HCT116 (cell line): ENCODE data around the gene SLC22A23. TPM values are rescaled to one million over a fixed set of nuclear protein-coding genes. Genes with fewer than 3 reads are reported as not detected.

Experiments used
- ATAC-seq: fragments of 200-7000 bp; cut with Tn5 transposase; 2 replicates; pipeline ENCODE4 v1.9.1; 2020; ENCODE audit warnings: mild to moderate bottlenecking, moderate library complexity
- BruUV-seq: library from RNA; stranded (reverse); fragments of 400-500 nt; replicated peaks from 2 replicates; lab custom pipeline; 2021; lab: Mats Ljungman, UMichigan
- CTCF ChIA-PET: fragments of 300-600 bp; sonication (Branson Sonifier 250); formaldehyde crosslinking; loops from one replicate; lab custom pipeline; 2021; ENCODE audit warnings: antibody characterized with exemption; lab: Charles Lee
- POLR2A ChIA-PET: fragments of 300-600, 350-600 bp; sonication (Branson Sonifier 250); formaldehyde crosslinking; loops from one replicate; lab custom pipeline; 2021; ENCODE audit warnings: antibody characterized with exemption; lab: Charles Lee
- RAD21 ChIA-PET, 2 experiments: fragments of 300-600 bp; sonication (Branson Sonifier 250); formaldehyde crosslinking; loops; one replicate each; lab custom pipeline; 2023; ENCODE audit warnings: low total read pairs in 2 of 2; ENCODE audit not compliant: uncharacterized antibody in 2 of 2, unreplicated experiment in 2 of 2, low non-redundant PET in 1 of 2; lab: Charles Lee
- DNase-seq: peaks from one replicate; pipeline ENCODE4 v3.0.0-alpha.2; 2010; ENCODE audit warnings: low read depth, low spot score
- H2AFZ ChIP-seq: fragments of 200-600 bp; shearing (Covaris generic), sonication (generic); 2 replicates; pipeline ENCODE4 v1.6.1; 2017; ENCODE audit warnings: low read depth, mixed run types, mixed read lengths, antibody characterized with exemption, low read length; ENCODE audit not compliant: poor library complexity, severe bottlenecking
- H3K27ac ChIP-seq: 2 replicates; pipeline ENCODE4 v1.5.1; 2012; ENCODE audit warnings: low read depth, low read length
- H3K27me3 ChIP-seq: fragments of 200-600 bp; sonication (generic); 2 replicates; pipeline ENCODE4 v1.6.1; 2016; ENCODE audit warnings: mixed run types, low read length, mixed read lengths; ENCODE audit not compliant: insufficient read depth
- H3K36me3 ChIP-seq, 2 experiments: fragments of 200-500 bp in 1 of 2; fragments of 200-600 bp in 1 of 2; sonication (Bioruptor generic) in 1 of 2; sonication (generic) in 1 of 2; 2 replicates each; pipeline versions ENCODE4 v1.5.1 to v1.6.1; 2014 to 2016; ENCODE audit warnings: low read length in 2 of 2, inconsistent platforms in 1 of 2, mixed read lengths in 1 of 2, mixed run types in 1 of 2; ENCODE audit not compliant: insufficient read depth in 2 of 2, control insufficient read depth in 1 of 2
- H3K4me1 ChIP-seq, 2 experiments: fragments of 200-600 bp in 1 of 2; sonication (generic) in 1 of 2; 2 replicates each; pipeline versions ENCODE4 v1.5.1 to v1.6.1; 2012 to 2017; ENCODE audit warnings: low read length in 2 of 2, inconsistent platforms in 1 of 2, mild to moderate bottlenecking in 1 of 2, mixed read lengths in 1 of 2, mixed run types in 1 of 2, moderate library complexity in 1 of 2; ENCODE audit not compliant: insufficient read depth in 2 of 2, control insufficient read depth in 1 of 2
- H3K4me2 ChIP-seq: fragments of 200-600 bp; sonication (generic); 2 replicates; pipeline ENCODE4 v1.6.1; 2017; ENCODE audit warnings: mixed run types, low read length, mixed read lengths
- H3K4me3 ChIP-seq, 2 experiments: fragments of 200-600 bp in 1 of 2; sonication (generic) in 1 of 2; replicated peaks in 1 of 2; 2 replicates each; pipeline ENCODE4 v1.5.1; 2011 to 2016; ENCODE audit warnings: low read length in 2 of 2, control low read depth in 1 of 2, low read depth in 1 of 2, mild to moderate bottlenecking in 1 of 2, mixed read lengths in 1 of 2, mixed run types in 1 of 2
- H3K79me2 ChIP-seq: fragments of 200-600 bp; sonication (generic); 2 replicates; pipeline ENCODE4 v1.6.1; 2017; ENCODE audit warnings: mild to moderate bottlenecking, mixed run types, low read length, moderate library complexity, mixed read lengths; ENCODE audit not compliant: insufficient read depth
- H3K9ac ChIP-seq: fragments of 200-600 bp; sonication (generic); 2 replicates; pipeline ENCODE4 v1.6.1; 2016; ENCODE audit warnings: low read length, mixed read lengths
- H3K9me2 ChIP-seq: fragments of 200-600 bp; sonication (generic), shearing (Covaris generic); 2 replicates; pipeline ENCODE4 v1.6.1; 2017; ENCODE audit warnings: mixed run types, mild to moderate bottlenecking, moderate library complexity; ENCODE audit not compliant: insufficient read depth
- H3K9me3 ChIP-seq, 2 experiments: fragments of 200-500 bp in 1 of 2; fragments of 200-600 bp in 1 of 2; sonication (Bioruptor generic) in 1 of 2; sonication (generic) in 1 of 2; 2 replicates each; pipeline ENCODE4 v1.6.1; 2014 to 2017; ENCODE audit warnings: low read length in 2 of 2, mixed read lengths in 2 of 2, inconsistent platforms in 1 of 2, low read depth in 1 of 2, mild to moderate bottlenecking in 1 of 2, mixed run types in 1 of 2, moderate library complexity in 1 of 2; ENCODE audit not compliant: control insufficient read depth in 1 of 2, insufficient read depth in 1 of 2
- H4K20me1 ChIP-seq: fragments of 200-600 bp; sonication (generic), shearing (Covaris generic); 2 replicates; pipeline ENCODE4 v1.6.1; 2017; ENCODE audit warnings: mixed run types, mild to moderate bottlenecking, moderate library complexity; ENCODE audit not compliant: insufficient read depth
- EGR1 ChIP-seq: IDR thresholded peaks from 2 replicates; pipeline ENCODE4 v1.6.1; 2012; ENCODE audit warnings: low read depth
- JUND ChIP-seq: IDR thresholded peaks from 2 replicates; pipeline ENCODE4 v1.6.1; 2012
- MAX ChIP-seq: IDR thresholded peaks from 2 replicates; pipeline ENCODE4 v1.6.1; 2012
- SRF ChIP-seq: IDR thresholded peaks from 2 replicates; pipeline ENCODE4 v1.6.1; 2012; ENCODE audit warnings: low read depth
- TCF7L2 ChIP-seq: IDR thresholded peaks from 2 replicates; pipeline ENCODE4 v1.7.0; 2011; ENCODE audit warnings: borderline replicate concordance, inconsistent platforms; ENCODE audit not compliant: insufficient read depth, insufficient read length; ENCODE audit errors: extremely low read depth
- YY1 ChIP-seq: IDR thresholded peaks from 2 replicates; pipeline ENCODE4 v1.6.1; 2011; ENCODE audit warnings: low read length, low read depth, moderate library complexity, mild to moderate bottlenecking; ENCODE audit not compliant: insufficient replicate concordance; ENCODE audit errors: extremely low read depth
- ZNF274 ChIP-seq: fragments of 200-500 bp; sonication (Bioruptor generic); IDR thresholded peaks from 2 replicates; pipeline ENCODE4 v1.6.1; 2014; ENCODE audit warnings: mild to moderate bottlenecking, low read depth, low read length, inconsistent platforms
- intact Hi-C: fragments of 100-400 bp; cut with micrococcal nuclease; formaldehyde crosslinking; loops from 2 replicates; pipeline ENCODE4 v1.10.0; 2022
- total RNA-seq: library from RNA; stranded (reverse); gene quantifications from one replicate; pipeline ENCODE4 v1.2.1, GENCODE V29; 2021; ENCODE audit not compliant: unreplicated experiment

SLC22A23 gene
- total RNA-seq, 1 experiment from 2014 or later, result 11.5 TPM

- Histone ChIP-seq H3K27me3 (no peaks in the 10 kb centered on the region), H3K36me3 (no peaks in the 10 kb centered on the region), H3K4me1 (peaks cover 10 to 22% of the 10 kb centered on the region in 2 experiments), H4K20me1 (no peaks in the 10 kb centered on the region), H3K79me2 (peaks cover 15% of the 10 kb centered on the region; the same call in 1 of the 2 replicates), H3K27ac (no peak overlapping the region), H3K9me3 (no peaks in the 10 kb centered on the region), H2AFZ (peak overlapping the region; percentile 32), H3K4me3 (no peak overlapping the region), H3K4me2 (no peak overlapping the region), H3K9ac (no peak overlapping the region), H3K9me2 (no peaks in the 10 kb centered on the region)
- no TSS peak for BruUV-seq
- ChIA-PET CTCF (no interaction called here), POLR2A (no interaction called here), RAD21 (no interaction called here)
- DNase-seq (no peak), ATAC-seq (no peak)
- intact Hi-C loops, result no loop called here
- TF ChIP-seq ZNF274 (no peak), EGR1 (no peak), SRF (no peak)
Measured at GRCh38 chr6:3458706-3459421, 2.0 kb upstream of the SLC22A23 start.

- no peaks in the 10 kb centered on the region for H4K20me1 ChIP-seq
- peak overlapping the region; percentile 60 to 75 for H3K4me3 ChIP-seq
- H2AFZ ChIP-seq, result peak overlapping the region; percentile 97
- H3K9ac ChIP-seq, result peak overlapping the region; percentile 57
- TF ChIP-seq TCF7L2 (peak; percentile 25), MAX (peak; percentile 41; the same call in 1 of the 2 replicates), JUND (no peak), YY1 (no peak)
- no peaks in the 10 kb centered on the region for H3K9me3 ChIP-seq
- BruUV-seq, result no TSS peak
- peaks cover 15% of the 10 kb centered on the region; the same call in 1 of the 2 replicates for H3K79me2 ChIP-seq
- H3K36me3 ChIP-seq, result no peaks in the 10 kb centered on the region
- peak overlapping the region; percentile 97 for H3K4me2 ChIP-seq
- H3K27ac ChIP-seq, result peak overlapping the region; percentile 60; the same call in 1 of the 2 replicates
- ChIA-PET RAD21 (no interaction called here), POLR2A (interaction anchor here (0.7 kb wide), 1 partner anchor 532 kb away, joined by 3 read pairs; no protein-coding TSS in a partner anchor), CTCF (interaction anchor here (0.7 kb wide), 1 partner anchor 53 kb away, joined by 5 read pairs; no protein-coding TSS in a partner anchor)
- ATAC-seq, result peak; percentile 58
- H3K9me2 ChIP-seq, result no peaks in the 10 kb centered on the region
- peak; percentile 42 for DNase-seq
- intact Hi-C loops, result loop anchor here (1.0 to 2.0 kb wide), 2 partner anchors 179 to 274 kb away; no protein-coding TSS in a partner anchor
- no peaks in the 10 kb centered on the region for H3K27me3 ChIP-seq
- peaks cover 10 to 22% of the 10 kb centered on the region in 2 experiments for H3K4me1 ChIP-seq
Measured at GRCh38 chr6:3457710-3458602, 1.1 kb upstream of the SLC22A23 start.
